GM23338 (cell line): ENCODE data around the gene C16orf90. TPM values are rescaled to one million over a fixed set of nuclear protein-coding genes. Genes with fewer than 3 reads are reported as not detected.

Experiments used
- ATAC-seq: fragments of 200-7000 bp; cut with Tn5 transposase; 3 replicates; pipeline ENCODE4 v1.9.1; 2020
- DNase-seq: peaks from one replicate; pipeline ENCODE4 v3.0.0-alpha.2; 2015; ENCODE audit warnings: low spot score
- H2AFZ ChIP-seq: fragments of 200-600 bp; sonication (generic); 2 replicates; pipeline ENCODE4 v1.8.0; 2016; ENCODE audit warnings: antibody characterized with exemption, mild to moderate bottlenecking, moderate library complexity
- H3F3A ChIP-seq: fragments of 200-600 bp; sonication (generic); replicated peaks from 2 replicates; pipeline ENCODE4 v1.8.0; 2017; ENCODE audit warnings: antibody characterized with exemption, mixed run types, low read depth
- H3K27ac ChIP-seq: fragments of 200-600 bp; sonication (generic); 2 replicates; pipeline ENCODE4 v1.6.1; 2016; ENCODE audit warnings: low read depth
- H3K27me3 ChIP-seq: fragments of 200-600 bp; sonication (generic); 2 replicates; pipeline ENCODE4 v1.8.0; 2016; ENCODE audit warnings: mild to moderate bottlenecking, mixed run types, moderate library complexity; ENCODE audit not compliant: insufficient read depth
- H3K36me3 ChIP-seq: fragments of 200-600 bp; sonication (generic); 2 replicates; pipeline ENCODE4 v1.8.0; 2016; ENCODE audit warnings: mild to moderate bottlenecking; ENCODE audit not compliant: insufficient read depth
- H3K4me1 ChIP-seq: fragments of 200-600 bp; sonication (generic); 2 replicates; pipeline ENCODE4 v1.8.0; 2016; ENCODE audit warnings: mild to moderate bottlenecking, moderate library complexity; ENCODE audit not compliant: insufficient read depth
- H3K4me2 ChIP-seq: fragments of 200-600 bp; sonication (generic); 2 replicates; pipeline ENCODE4 v1.7.1; 2017; ENCODE audit warnings: mixed run types
- H3K4me3 ChIP-seq: fragments of 200-600 bp; sonication (generic); 2 replicates; pipeline ENCODE4 v1.6.1; 2016; ENCODE audit warnings: mixed run types
- H3K79me2 ChIP-seq: fragments of 200-600 bp; sonication (generic); replicated peaks from 2 replicates; pipeline ENCODE4 v1.8.0; 2017; ENCODE audit warnings: mild to moderate bottlenecking; ENCODE audit not compliant: insufficient read depth
- H3K9me2 ChIP-seq: fragments of 200-600 bp; sonication (generic); 2 replicates; pipeline ENCODE4 v1.8.0; 2017; ENCODE audit not compliant: insufficient read depth
- H4K20me1 ChIP-seq: fragments of 200-600 bp; sonication (generic); replicated peaks from 2 replicates; pipeline ENCODE4 v1.8.0; 2017; ENCODE audit warnings: mild to moderate bottlenecking; ENCODE audit not compliant: insufficient read depth
- H3K27ac Mint-ChIP-seq: 2 replicates; pipeline ENCODE4 v1.8.0; 2020; ENCODE audit warnings: inconsistent platforms, mild to moderate bottlenecking, moderate library complexity, mixed read lengths
- H3K27me3 Mint-ChIP-seq: 3 replicates; pipeline ENCODE4 v1.8.0; 2022; ENCODE audit warnings: low read depth, mild to moderate bottlenecking, moderate library complexity, mixed read lengths, inconsistent platforms; ENCODE audit not compliant: insufficient read depth, poor library complexity
- H3K36me3 Mint-ChIP-seq: 3 replicates; pipeline ENCODE4 v1.8.0; 2021; ENCODE audit warnings: low read depth, mild to moderate bottlenecking, inconsistent platforms, moderate library complexity, mixed read lengths
- H3K4me1 Mint-ChIP-seq: 3 replicates; pipeline ENCODE4 v1.8.0; 2020; ENCODE audit warnings: mild to moderate bottlenecking, inconsistent platforms, mixed read lengths
- H3K4me3 Mint-ChIP-seq: 3 replicates; pipeline ENCODE4 v1.8.0; 2021; ENCODE audit warnings: moderate library complexity, mild to moderate bottlenecking, inconsistent platforms, mixed read lengths
- H3K9me3 Mint-ChIP-seq: 3 replicates; pipeline ENCODE4 v1.8.0; 2020; ENCODE audit warnings: moderate library complexity, mild to moderate bottlenecking, inconsistent platforms, mixed read lengths
- CREB1 ChIP-seq: fragments of 250-450 bp; sonication (Bioruptor Pico); IDR thresholded peaks from 2 replicates; pipeline ENCODE4 v1.5.0; 2020; ENCODE audit warnings: low read depth, mild to moderate bottlenecking, moderate library complexity
- ETS1 ChIP-seq: IDR thresholded peaks from 2 replicates; pipeline ENCODE4 v1.6.1; 2016; ENCODE audit warnings: antibody characterized with exemption
- EZH2 ChIP-seq: fragments of 200-600 bp; sonication (generic); IDR thresholded peaks from one replicate; pipeline ENCODE4 v1.8.0; 2017; ENCODE audit warnings: antibody characterized with exemption, mild to moderate bottlenecking, low read depth; ENCODE audit not compliant: unreplicated experiment
- EZH2phosphoT487 ChIP-seq: fragments of 200-600 bp; sonication (generic); IDR thresholded peaks from one replicate; pipeline ENCODE4 v1.8.1; 2018; ENCODE audit warnings: antibody characterized with exemption; ENCODE audit not compliant: unreplicated experiment
- JUNB ChIP-seq: IDR thresholded peaks from one replicate; pipeline ENCODE4 v1.6.1; 2016; ENCODE audit warnings: antibody characterized with exemption; ENCODE audit not compliant: unreplicated experiment
- NANOG ChIP-seq: IDR thresholded peaks from 2 replicates; pipeline ENCODE4 v1.6.1; 2016; ENCODE audit warnings: antibody characterized with exemption, borderline replicate concordance
- POLR2AphosphoS5 ChIP-seq: IDR thresholded peaks from 2 replicates; pipeline ENCODE4 v1.6.1; 2016; ENCODE audit warnings: antibody characterized with exemption, low read depth
- STAT1 ChIP-seq: IDR thresholded peaks from one replicate; pipeline ENCODE4 v1.6.1; 2016; ENCODE audit warnings: antibody characterized with exemption; ENCODE audit not compliant: unreplicated experiment
- ZNF114 ChIP-seq: fragments of 250-450 bp; sonication (Bioruptor Pico); IDR thresholded peaks from 2 replicates; pipeline ENCODE4 v1.5.0; 2020; ENCODE audit warnings: mild to moderate bottlenecking, moderate library complexity
- ZNF331 ChIP-seq: fragments of 250-450 bp; sonication (Bioruptor Pico); IDR thresholded peaks from 2 replicates; pipeline ENCODE4 v1.5.0; 2020; ENCODE audit warnings: low read depth, mild to moderate bottlenecking, moderate library complexity
- ZNF462 ChIP-seq: fragments of 250-450 bp; sonication (Bioruptor Pico); IDR thresholded peaks from 2 replicates; pipeline ENCODE4 v1.5.0; 2020; ENCODE audit warnings: mild to moderate bottlenecking, moderate library complexity
- polyA plus RNA-seq: library from polyadenylated mRNA; unstranded; fragments of >200 nt; fragmentation: Nextera tagmentation; extraction: Ambion mirVana; gene quantifications from 2 replicates; pipeline ENCODE4 v1.2.1, GENCODE V29; 2016
- total RNA-seq: library from RNA; depleted of rRNA; stranded (reverse); fragments of >200 nt; shearing (Covaris generic); gene quantifications from 2 replicates; pipeline ENCODE4 v1.2.3, GENCODE V29; 2014
- TF ChIP-seq, protein P1 (sequence below): IDR thresholded peaks from one replicate; pipeline ENCODE4 v1.6.1; 2018; ENCODE audit warnings: antibody characterized with exemption; ENCODE audit not compliant: unreplicated experiment
- TF ChIP-seq, protein P2 (sequence below), 2 experiments: fragments of 200-600 bp in 1 of 2; sonication (generic) in 1 of 2; conservative IDR thresholded peaks; 2 replicates each; pipeline versions ENCODE4 v1.5.1 to v1.6.1; 2016 to 2017; ENCODE audit warnings: antibody characterized with exemption in 2 of 2, low read depth in 2 of 2, mild to moderate bottlenecking in 2 of 2, moderate library complexity in 1 of 2

Gene C16orf90
- total and polyA plus RNA-seq, 2 experiments from 2014 or later = not detected

GRCh38 chr16:3510416-3510815 is 15.1 kb upstream of the C16orf90 start:
- Mint-ChIP-seq H3K4me1 (no peaks in the 10 kb centered on the region), H3K27me3 (peaks cover 4% of the 10 kb centered on the region), H3K36me3 (peaks cover 55% of the 10 kb centered on the region), H3K4me3 (no peak overlapping the region), H3K9me3 (no peaks in the 10 kb centered on the region; the same call in 2 of the 3 replicates), H3K27ac (no peak overlapping the region)
- no peak for DNase-seq
- H4K20me1 ChIP-seq = peaks cover 8% of the 10 kb centered on the region; the same call in 1 of the 2 replicates
- H3K4me1 ChIP-seq = no peaks in the 10 kb centered on the region
- no peak overlapping the region for H3K4me2 ChIP-seq
- no peaks in the 10 kb centered on the region for H3K27me3 ChIP-seq
- H3K36me3 ChIP-seq = no peaks in the 10 kb centered on the region
- H3K4me3 ChIP-seq = no peak overlapping the region
- no peaks in the 10 kb centered on the region for H3F3A ChIP-seq
- H2AFZ ChIP-seq = no peak overlapping the region
- H3K9me2 ChIP-seq = no peaks in the 10 kb centered on the region
- TF ChIP-seq, protein P1, sequence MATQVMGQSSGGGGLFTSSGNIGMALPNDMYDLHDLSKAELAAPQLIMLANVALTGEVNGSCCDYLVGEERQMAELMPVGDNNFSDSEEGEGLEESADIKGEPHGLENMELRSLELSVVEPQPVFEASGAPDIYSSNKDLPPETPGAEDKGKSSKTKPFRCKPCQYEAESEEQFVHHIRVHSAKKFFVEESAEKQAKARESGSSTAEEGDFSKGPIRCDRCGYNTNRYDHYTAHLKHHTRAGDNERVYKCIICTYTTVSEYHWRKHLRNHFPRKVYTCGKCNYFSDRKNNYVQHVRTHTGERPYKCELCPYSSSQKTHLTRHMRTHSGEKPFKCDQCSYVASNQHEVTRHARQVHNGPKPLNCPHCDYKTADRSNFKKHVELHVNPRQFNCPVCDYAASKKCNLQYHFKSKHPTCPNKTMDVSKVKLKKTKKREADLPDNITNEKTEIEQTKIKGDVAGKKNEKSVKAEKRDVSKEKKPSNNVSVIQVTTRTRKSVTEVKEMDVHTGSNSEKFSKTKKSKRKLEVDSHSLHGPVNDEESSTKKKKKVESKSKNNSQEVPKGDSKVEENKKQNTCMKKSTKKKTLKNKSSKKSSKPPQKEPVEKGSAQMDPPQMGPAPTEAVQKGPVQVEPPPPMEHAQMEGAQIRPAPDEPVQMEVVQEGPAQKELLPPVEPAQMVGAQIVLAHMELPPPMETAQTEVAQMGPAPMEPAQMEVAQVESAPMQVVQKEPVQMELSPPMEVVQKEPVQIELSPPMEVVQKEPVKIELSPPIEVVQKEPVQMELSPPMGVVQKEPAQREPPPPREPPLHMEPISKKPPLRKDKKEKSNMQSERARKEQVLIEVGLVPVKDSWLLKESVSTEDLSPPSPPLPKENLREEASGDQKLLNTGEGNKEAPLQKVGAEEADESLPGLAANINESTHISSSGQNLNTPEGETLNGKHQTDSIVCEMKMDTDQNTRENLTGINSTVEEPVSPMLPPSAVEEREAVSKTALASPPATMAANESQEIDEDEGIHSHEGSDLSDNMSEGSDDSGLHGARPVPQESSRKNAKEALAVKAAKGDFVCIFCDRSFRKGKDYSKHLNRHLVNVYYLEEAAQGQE = no peak
- TF ChIP-seq ETS1 (no peak), ZNF114 (no peak), ZNF462 (CRISPR knock-in tag) (no peak), JUNB (no peak), EZH2phosphoT487 (no peak), EZH2 (no peak), ZNF331 (CRISPR knock-in tag) (no peak), CREB1 (CRISPR knock-in tag) (no peak), STAT1 (no peak), NANOG (no peak), POLR2AphosphoS5 (no peak)
- TF ChIP-seq, protein P2, sequence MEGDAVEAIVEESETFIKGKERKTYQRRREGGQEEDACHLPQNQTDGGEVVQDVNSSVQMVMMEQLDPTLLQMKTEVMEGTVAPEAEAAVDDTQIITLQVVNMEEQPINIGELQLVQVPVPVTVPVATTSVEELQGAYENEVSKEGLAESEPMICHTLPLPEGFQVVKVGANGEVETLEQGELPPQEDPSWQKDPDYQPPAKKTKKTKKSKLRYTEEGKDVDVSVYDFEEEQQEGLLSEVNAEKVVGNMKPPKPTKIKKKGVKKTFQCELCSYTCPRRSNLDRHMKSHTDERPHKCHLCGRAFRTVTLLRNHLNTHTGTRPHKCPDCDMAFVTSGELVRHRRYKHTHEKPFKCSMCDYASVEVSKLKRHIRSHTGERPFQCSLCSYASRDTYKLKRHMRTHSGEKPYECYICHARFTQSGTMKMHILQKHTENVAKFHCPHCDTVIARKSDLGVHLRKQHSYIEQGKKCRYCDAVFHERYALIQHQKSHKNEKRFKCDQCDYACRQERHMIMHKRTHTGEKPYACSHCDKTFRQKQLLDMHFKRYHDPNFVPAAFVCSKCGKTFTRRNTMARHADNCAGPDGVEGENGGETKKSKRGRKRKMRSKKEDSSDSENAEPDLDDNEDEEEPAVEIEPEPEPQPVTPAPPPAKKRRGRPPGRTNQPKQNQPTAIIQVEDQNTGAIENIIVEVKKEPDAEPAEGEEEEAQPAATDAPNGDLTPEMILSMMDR (conservative IDR thresholded peaks at IDR 0.05; ENCODE audit: low read depth in 2 of 2) = no peak
- H3K27ac ChIP-seq = no peak overlapping the region
- no peak for ATAC-seq
- no peaks in the 10 kb centered on the region for H3K79me2 ChIP-seq
